DND-41 (cell line): Measurements from ENCODE around the gene TMEM258.

Experiments
- CTCF ChIP-seq: IDR thresholded peaks from 2 replicates; pipeline ENCODE4 v1.5.1; 2012; ENCODE audit warnings: borderline replicate concordance, low read length, moderate library complexity, mild to moderate bottlenecking; ENCODE audit not compliant: poor library complexity, severe bottlenecking; ENCODE audit errors: extremely low read depth
- EZH2 ChIP-seq: IDR thresholded peaks from 3 replicates; pipeline ENCODE4 v1.6.1; 2012; ENCODE audit warnings: borderline replicate concordance, low read depth, mild to moderate bottlenecking, moderate library complexity, low read length, inconsistent platforms; ENCODE audit not compliant: severe bottlenecking

- TF ChIP-seq EZH2 (no peak), CTCF (no peak)
Measured at GRCh38 chr11:61775106-61775505, 17.3 kb downstream of the TMEM258 start.
